MM.1S (cell line): ENCODE data around the gene CNNM3.

ENCODE experiments used
- EZH2 ChIP-seq: fragments of 300-600 bp; sonication (generic); optimal IDR thresholded peaks from 2 replicates; pipeline ENCODE3; 2017; ENCODE audit warnings: low read depth, mild to moderate bottlenecking, antibody characterized with exemption, low read length, mixed read lengths
- TF ChIP-seq, protein P1 (sequence below): fragments of 300-600 bp; sonication (generic); IDR thresholded peaks from 2 replicates; pipeline ENCODE4 v1.5.1; 2016; ENCODE audit warnings: antibody characterized with exemption, low read length, mixed read lengths

GRCh38 chr2:96775160-96775559, 40.9 kb upstream of the CNNM3 start:
- TF ChIP-seq, protein P1, sequence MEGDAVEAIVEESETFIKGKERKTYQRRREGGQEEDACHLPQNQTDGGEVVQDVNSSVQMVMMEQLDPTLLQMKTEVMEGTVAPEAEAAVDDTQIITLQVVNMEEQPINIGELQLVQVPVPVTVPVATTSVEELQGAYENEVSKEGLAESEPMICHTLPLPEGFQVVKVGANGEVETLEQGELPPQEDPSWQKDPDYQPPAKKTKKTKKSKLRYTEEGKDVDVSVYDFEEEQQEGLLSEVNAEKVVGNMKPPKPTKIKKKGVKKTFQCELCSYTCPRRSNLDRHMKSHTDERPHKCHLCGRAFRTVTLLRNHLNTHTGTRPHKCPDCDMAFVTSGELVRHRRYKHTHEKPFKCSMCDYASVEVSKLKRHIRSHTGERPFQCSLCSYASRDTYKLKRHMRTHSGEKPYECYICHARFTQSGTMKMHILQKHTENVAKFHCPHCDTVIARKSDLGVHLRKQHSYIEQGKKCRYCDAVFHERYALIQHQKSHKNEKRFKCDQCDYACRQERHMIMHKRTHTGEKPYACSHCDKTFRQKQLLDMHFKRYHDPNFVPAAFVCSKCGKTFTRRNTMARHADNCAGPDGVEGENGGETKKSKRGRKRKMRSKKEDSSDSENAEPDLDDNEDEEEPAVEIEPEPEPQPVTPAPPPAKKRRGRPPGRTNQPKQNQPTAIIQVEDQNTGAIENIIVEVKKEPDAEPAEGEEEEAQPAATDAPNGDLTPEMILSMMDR, result no peak
- no peak for TF ChIP-seq EZH2
